GM12801 (cell line): ENCODE results near the gene B3GALT5.

Source experiments
- TF ChIP-seq, protein P1 (sequence below): IDR thresholded peaks from one replicate; pipeline ENCODE4 v1.5.1; 2011; ENCODE audit warnings: control low read depth; ENCODE audit not compliant: insufficient read length; ENCODE audit errors: extremely low read depth

The B3GALT5 gene

DNA sequence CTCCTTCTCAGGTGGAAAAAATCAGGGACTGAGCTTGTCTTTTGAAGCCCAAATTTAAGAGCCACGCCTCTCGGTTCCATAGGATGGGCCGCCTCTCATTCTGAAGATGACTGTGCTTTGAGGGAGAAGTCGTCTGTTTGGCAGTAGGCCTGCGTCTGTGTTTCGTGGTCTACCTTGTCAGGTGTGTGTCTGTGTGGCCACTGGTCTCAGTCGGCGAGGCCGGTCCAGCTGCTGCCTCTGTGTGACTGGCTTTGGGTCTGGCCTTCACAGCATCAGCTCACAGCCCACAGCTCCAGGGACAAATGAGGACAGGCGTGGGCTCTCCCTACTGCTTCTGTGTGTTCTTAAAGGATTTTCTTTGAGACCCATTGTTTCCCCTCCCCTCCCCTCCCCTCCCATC is 50.3 kb downstream of the B3GALT5 start:
- TF ChIP-seq, protein P1, sequence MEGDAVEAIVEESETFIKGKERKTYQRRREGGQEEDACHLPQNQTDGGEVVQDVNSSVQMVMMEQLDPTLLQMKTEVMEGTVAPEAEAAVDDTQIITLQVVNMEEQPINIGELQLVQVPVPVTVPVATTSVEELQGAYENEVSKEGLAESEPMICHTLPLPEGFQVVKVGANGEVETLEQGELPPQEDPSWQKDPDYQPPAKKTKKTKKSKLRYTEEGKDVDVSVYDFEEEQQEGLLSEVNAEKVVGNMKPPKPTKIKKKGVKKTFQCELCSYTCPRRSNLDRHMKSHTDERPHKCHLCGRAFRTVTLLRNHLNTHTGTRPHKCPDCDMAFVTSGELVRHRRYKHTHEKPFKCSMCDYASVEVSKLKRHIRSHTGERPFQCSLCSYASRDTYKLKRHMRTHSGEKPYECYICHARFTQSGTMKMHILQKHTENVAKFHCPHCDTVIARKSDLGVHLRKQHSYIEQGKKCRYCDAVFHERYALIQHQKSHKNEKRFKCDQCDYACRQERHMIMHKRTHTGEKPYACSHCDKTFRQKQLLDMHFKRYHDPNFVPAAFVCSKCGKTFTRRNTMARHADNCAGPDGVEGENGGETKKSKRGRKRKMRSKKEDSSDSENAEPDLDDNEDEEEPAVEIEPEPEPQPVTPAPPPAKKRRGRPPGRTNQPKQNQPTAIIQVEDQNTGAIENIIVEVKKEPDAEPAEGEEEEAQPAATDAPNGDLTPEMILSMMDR, result no peak

DNA sequence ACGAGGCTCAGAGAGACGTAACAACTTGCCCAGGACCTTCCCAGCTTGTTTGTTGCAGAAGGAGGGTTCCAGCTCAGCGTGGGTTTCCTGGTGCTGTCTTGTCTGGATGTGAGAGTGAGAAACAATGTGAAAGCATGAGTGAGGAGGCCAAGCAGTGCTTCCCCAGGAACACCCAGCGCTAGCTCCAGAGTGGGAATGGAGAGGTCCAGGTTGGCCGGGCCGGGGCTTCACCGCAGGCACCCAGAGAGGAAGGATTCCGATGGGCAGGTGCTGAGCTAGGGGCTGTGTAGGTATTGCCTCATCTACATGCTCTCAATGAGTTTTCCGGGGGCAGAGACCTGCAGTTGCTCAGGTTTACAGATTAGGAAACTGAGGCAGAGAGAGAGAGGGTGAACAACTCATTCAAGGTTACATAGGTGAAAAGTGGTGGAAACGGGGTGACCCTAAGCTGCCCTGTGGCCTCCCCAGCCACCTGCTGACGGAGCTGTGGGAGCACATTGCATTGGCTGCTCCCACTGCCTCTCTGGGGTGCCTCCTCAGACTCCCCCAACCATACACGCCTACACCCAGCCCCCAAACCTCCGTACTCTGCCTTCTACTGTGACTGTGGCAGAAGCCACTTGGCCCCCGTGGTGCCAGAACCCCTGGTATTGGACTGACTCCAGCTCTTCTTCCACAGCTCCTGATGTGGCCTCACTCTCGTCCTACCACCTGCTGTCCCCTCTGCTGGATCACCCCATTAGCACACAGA is 51.2 kb downstream of the B3GALT5 start:
- TF ChIP-seq, protein P1, result no peak

DNA sequence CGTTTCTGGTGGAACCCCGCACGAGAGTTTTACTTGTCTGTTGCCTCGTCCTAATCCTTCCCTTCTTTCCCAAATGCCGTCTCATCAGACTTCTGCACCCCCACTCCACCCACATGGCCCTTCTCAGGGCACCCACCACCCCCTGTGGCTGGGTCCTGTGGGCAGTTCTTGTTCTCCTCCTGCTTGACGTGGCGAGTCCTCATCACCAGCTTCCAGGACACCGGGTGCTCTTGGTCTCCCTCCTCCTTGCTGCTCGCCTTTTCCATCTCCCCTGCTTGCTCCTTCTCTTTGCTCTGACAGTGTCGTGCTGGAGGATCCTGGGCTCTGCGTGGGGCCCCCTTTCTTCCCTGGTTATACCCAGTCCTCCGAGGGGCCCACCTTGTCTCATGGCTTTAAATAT is 51.8 kb downstream of the B3GALT5 start:
- TF ChIP-seq, protein P1, result no peak

DNA sequence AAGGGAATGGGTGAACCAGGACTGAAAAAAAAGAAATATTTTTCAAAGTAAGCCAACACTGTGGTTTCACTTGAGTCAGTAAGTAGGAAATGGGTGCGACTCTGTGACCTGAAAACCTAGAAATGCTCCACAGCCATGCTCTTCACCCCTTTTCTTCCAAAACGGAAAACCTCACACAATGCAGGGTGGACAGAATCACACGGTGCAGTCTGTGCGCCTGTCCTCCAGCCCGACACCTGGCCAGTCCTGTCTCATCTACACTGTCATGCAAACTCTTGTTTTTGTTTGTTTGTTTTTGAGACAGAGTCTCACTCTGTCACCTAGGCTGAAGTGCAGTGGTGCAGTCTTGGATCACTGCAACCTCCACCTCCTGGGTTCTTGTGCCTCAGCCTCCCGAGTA is 53.3 kb downstream of the B3GALT5 start:
- TF ChIP-seq, protein P1, result no peak

DNA sequence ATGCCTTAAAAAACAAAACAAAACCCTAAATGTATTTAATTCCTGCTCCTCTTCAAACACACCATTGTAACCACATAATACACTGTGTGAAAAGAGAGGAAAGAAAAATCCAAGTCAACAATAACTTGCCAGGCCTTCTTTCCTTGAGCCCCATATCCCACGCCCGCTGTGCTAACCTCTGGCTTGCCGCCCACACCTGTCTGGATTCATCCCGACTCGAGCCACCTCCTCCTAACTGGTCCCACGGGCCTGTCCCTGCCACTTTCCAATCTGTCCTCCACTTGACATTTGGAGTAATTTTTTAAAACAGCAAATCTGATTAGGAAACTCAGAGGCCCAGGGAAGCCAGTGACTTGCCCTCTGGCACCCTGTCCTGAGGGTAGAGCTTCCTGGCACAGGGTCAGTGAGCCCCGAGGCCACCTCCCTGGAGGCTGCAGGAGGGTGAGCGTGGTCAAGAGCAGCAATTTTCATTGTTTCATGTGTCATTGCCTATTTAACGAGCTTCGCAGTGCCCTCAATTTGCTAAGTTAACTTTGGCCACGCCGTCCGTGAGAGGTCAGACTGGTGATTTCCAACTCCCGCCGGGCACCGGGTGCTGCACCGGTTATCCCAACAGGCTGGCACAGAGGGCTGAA is 54.1 kb downstream of the B3GALT5 start:
- TF ChIP-seq, protein P1, result no peak

DNA sequence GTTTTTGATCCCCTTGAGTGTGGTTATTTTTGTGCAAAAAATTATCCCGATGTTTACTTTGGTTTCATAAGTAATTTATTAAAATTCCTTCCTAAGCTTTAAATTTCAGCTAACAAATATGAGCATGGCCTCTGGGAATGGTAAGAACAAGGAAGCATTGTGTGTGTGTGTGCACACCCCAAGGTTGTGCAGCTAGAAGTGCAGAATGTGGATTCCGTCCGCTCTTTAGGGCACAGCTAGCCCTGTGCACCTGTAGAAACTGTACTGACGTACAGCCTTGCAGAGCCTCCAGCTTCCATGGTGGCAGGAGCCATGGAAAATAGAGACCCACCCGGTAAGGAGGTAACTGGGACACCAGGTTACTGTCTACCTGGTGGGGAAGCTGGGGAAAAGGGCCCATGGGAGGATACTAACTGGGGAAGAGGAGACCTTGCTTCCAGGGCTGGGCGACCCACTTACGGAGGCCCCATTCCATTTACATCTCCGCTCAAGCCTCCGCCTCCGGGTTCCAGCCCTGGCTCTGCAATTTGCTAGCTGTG is 54.7 kb downstream of the B3GALT5 start:
- TF ChIP-seq, protein P1, result no peak

DNA sequence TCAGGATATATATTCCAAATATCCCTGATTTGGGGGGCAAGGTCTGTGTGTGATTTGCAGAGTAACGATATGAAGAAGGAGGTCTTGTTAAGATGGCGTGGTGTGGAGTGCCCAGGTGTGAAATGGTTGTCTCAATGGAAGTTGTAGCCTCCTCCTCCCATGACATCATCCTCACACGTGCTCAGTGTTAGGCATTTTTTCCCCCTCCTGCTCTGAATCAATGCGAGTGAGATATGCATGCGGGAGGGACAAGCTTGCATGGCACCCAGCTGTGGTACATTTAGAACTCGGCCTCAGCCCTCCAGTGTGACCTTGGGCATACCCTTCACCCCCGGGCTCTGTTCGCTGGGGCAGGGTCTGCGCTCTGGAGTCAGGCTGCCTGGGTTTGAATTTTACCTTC is 55.6 kb downstream of the B3GALT5 start:
- TF ChIP-seq, protein P1, result no peak
